PC-3 (cell line): ENCODE data around the gene SEC14L6.

Experiments
- CTCF ChIP-seq: fragments of 300-600 bp; sonication (generic); conservative IDR thresholded peaks from 2 replicates; pipeline ENCODE4 v1.5.1; 2017; ENCODE audit warnings: antibody characterized with exemption, low read depth, mild to moderate bottlenecking, low read length
- EZH2 ChIP-seq: fragments of 300-600 bp; sonication (generic); IDR thresholded peaks from one replicate; pipeline ENCODE4 v1.6.1; 2017; ENCODE audit warnings: antibody characterized with exemption, mild to moderate bottlenecking, low read length; ENCODE audit not compliant: unreplicated experiment
- EZH2phosphoT487 ChIP-seq: fragments of 300-600 bp; sonication (generic); IDR thresholded peaks from 2 replicates; pipeline ENCODE4 v1.6.1; 2018; ENCODE audit warnings: mild to moderate bottlenecking, antibody characterized with exemption, low read length, borderline replicate concordance

GRCh38 chr22:30542811-30543188 lies 3.7 kb downstream of the SEC14L6 start:
- TF ChIP-seq EZH2 (no peak), CTCF (no peak), EZH2phosphoT487 (no peak)
